Measurements from ENCODE around the gene SPTA1.

DNA sequence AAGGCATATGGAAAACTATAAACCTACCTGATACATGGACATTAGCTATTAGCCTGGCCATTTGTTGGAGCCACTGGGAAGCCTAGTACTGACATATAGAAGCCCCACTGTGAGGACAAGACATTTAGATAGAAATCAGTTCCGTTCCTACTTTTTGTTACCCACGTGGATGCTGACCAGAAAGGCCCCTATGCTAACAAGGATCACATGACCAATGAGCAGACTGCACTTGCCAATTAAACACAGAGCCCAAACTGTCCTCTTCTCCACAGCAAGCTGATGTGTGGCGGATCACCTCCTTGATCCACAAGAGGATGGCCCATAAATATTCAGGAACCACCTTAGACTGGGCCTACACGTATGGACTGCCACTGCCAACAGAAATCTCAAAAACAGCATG, 45.2 kb upstream of the SPTA1 start:
- TF ChIP-seq, protein P1, sequence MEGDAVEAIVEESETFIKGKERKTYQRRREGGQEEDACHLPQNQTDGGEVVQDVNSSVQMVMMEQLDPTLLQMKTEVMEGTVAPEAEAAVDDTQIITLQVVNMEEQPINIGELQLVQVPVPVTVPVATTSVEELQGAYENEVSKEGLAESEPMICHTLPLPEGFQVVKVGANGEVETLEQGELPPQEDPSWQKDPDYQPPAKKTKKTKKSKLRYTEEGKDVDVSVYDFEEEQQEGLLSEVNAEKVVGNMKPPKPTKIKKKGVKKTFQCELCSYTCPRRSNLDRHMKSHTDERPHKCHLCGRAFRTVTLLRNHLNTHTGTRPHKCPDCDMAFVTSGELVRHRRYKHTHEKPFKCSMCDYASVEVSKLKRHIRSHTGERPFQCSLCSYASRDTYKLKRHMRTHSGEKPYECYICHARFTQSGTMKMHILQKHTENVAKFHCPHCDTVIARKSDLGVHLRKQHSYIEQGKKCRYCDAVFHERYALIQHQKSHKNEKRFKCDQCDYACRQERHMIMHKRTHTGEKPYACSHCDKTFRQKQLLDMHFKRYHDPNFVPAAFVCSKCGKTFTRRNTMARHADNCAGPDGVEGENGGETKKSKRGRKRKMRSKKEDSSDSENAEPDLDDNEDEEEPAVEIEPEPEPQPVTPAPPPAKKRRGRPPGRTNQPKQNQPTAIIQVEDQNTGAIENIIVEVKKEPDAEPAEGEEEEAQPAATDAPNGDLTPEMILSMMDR (IDR thresholded peaks at IDR 0.05) = no peak
- TF ChIP-seq POLR2A (IDR thresholded peaks at IDR 0.05) (no peak), POLR2AphosphoS5 (IDR thresholded peaks at IDR 0.05) (no peak), EP300 (IDR thresholded peaks at IDR 0.05) (no peak)
